SK-N-SH treated with all-trans-retinoic acid at 6 μM for 48 hours (cell line): ENCODE data around the gene HAVCR2.

Experiments used
- CREB5 ChIP-seq: fragments of 250-450 bp; sonication (Bioruptor Pico); IDR thresholded peaks from 2 replicates; pipeline ENCODE4 v1.5.1; 2020; ENCODE audit warnings: low read depth, mild to moderate bottlenecking, moderate library complexity
- ESRRG ChIP-seq: fragments of 250-450 bp; sonication (Bioruptor Pico); IDR thresholded peaks from 2 replicates; pipeline ENCODE4 v1.6.1; 2021; ENCODE audit warnings: mild to moderate bottlenecking
- ZC3H10 ChIP-seq: fragments of 250-450 bp; sonication (Bioruptor Pico); IDR thresholded peaks from 2 replicates; pipeline ENCODE4 v1.5.1; 2021; ENCODE audit warnings: mild to moderate bottlenecking, moderate library complexity
- ZFP30 ChIP-seq: fragments of 450-650 bp; formaldehyde crosslinking; IDR thresholded peaks from 2 replicates; pipeline ENCODE4 v1.5.0; 2022; ENCODE audit warnings: mild to moderate bottlenecking, moderate library complexity

- no peak for TF ChIP-seq ZFP30
- no peak for TF ChIP-seq CREB5 (CRISPR knock-in tag)
- TF ChIP-seq ZC3H10 (CRISPR knock-in tag) = no peak
- TF ChIP-seq ESRRG (CRISPR knock-in tag) = no peak
These were observed 28.8 kb upstream of the HAVCR2 start for GRCh38 chr5:157137691-157138090.
